ENCODE results near the gene PBX2.
"Not testable (repeated sequence)": the region's sequence is repeated elsewhere in the genome, so short reads cannot be mapped to it uniquely, and the experiment has no call there.

The PBX2 gene

GRCh38 chr6:32200711-32201475 is 10.9 kb upstream of the PBX2 start:
- DNase-seq: no peak

- no peak for DNase-seq
Measured at GRCh38 chr6:32198866-32199265, 8.9 kb upstream of the PBX2 start.

- DNase-seq: no peak
Measured at GRCh38 chr6:32198345-32198696, 8.3 kb upstream of the PBX2 start.

- no peak for DNase-seq
Measured at GRCh38 chr6:32196682-32197616, 6.9 kb upstream of the PBX2 start.

GRCh38 chr6:32195902-32196681 is 6.1 kb upstream of the PBX2 start:
- peak; percentile 55 for DNase-seq

- DNase-seq: peak; percentile 100
Measured at GRCh38 chr6:32195652-32195901, 5.6 kb upstream of the PBX2 start.

- DNase-seq: no peak
Measured at GRCh38 chr6:32194825-32195651, 5.0 kb upstream of the PBX2 start.

- DNase-seq: no peak
Measured at GRCh38 chr6:32194388-32194787, 4.4 kb upstream of the PBX2 start.

GRCh38 chr6:32193096-32193495 is 3.1 kb upstream of the PBX2 start:
- DNase-seq: not testable (repeated sequence)

- DNase-seq: peak; percentile 63
Measured at GRCh38 chr6:32192608-32193039, 2.6 kb upstream of the PBX2 start, which contains the start of gene GPSM3. Gene GPSM3, minus strand, starts transcription at chr6:32192643. Its CDS starts 130 bp downstream, at chr6:32192513.

- no peak for DNase-seq
Measured at GRCh38 chr6:32191696-32192607, 1.9 kb upstream of the PBX2 start.

GRCh38 chr6:32190911-32191677 is 1.1 kb upstream of the PBX2 start:
- DNase-seq: no peak

- no peak for DNase-seq
Measured at GRCh38 chr6:32189742-32190053, 304 bp downstream of the PBX2 start.

GRCh38 chr6:32189069-32189741 is 797 bp downstream of the PBX2 start:
- no peak for DNase-seq

- no peak for DNase-seq
Measured at GRCh38 chr6:32188381-32189068, 1.5 kb downstream of the PBX2 start.

GRCh38 chr6:32187725-32188380 is 2.1 kb downstream of the PBX2 start:
- DNase-seq: not testable (repeated sequence)

GRCh38 chr6:32187009-32187709 is 2.8 kb downstream of the PBX2 start:
- no peak for DNase-seq

- DNase-seq: not testable (repeated sequence)
Measured at GRCh38 chr6:32186151-32186840, 3.7 kb downstream of the PBX2 start.
